GM19099 (cell line): ENCODE data around the gene HRH3.

Source experiments
- POLR2A ChIP-seq: IDR thresholded peaks from 3 replicates; pipeline ENCODE4 v1.6.1; 2011; ENCODE audit warnings: low read depth; ENCODE audit not compliant: insufficient read length; ENCODE audit errors: extremely low read depth

The HRH3 gene

DNA sequence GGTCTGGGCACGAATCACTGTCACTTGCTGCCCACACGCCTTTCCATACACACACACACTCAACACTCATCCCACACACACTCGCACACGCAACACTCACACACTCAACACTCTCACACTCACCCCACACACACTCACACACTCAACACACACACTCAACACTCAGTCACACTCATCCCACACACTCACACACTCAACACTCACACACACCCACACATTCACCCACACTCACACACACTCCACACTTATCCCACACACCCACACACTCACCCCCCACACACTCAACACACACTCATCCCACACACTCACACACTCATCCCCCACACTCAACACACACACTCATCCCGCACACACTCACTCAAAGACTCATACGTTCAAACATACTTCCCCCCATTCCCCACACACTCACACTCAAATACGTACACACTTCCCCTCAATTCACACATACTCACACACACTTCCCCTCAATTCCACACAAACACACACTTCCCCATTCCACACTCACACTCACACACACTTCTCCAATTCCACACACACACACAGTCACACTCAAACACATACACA, 9.0 kb upstream of the HRH3 start:
- TF ChIP-seq POLR2A, result no peak

DNA sequence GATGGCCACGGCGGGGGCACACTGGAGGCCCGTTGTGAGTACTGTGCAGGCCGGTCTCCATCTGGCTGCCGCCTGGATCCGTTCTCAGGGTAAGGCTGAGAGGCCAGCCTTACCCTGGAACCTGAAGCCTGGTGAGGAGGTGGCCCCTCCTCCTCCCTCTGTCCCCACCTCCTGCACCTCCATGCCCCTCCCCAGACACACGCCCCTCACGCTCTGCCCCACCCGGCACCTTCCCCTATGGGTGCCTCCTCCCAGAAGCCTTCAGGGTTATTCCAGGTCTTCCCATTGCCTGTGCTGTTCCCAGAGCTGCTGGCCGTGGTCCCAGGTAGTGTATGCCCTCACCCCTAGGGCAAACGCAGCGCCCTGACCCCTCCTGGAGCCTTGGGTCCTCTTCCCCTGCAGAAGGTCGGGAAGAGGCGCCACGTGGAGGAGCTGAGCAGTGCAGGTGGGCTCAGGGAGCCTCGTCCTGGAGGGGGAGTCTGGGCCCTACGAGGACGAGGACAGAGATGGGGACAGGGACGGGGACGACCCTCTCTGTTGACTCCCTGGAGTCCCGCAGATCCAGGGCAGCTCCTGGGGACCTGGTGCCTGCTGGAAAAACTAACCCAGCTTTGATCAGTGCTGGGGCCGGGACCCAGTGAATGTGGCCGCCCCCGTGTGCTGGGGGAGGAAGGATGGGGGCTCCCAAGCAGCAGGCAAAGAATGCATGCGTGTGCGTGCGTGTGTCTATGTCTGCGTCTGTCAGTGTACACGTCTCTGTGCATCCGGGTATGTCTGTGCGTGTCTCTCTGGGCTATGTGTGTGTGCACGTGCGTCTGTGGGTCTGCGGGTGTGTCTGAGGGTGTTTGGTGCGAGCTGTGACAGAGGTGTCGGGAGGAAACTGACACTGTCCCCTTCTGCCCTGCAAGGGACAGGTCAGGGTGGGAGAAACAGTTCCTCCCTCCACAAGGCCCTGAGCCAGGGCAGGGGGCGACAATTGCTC, 8.2 kb upstream of the HRH3 start:
- no peak for TF ChIP-seq POLR2A

DNA sequence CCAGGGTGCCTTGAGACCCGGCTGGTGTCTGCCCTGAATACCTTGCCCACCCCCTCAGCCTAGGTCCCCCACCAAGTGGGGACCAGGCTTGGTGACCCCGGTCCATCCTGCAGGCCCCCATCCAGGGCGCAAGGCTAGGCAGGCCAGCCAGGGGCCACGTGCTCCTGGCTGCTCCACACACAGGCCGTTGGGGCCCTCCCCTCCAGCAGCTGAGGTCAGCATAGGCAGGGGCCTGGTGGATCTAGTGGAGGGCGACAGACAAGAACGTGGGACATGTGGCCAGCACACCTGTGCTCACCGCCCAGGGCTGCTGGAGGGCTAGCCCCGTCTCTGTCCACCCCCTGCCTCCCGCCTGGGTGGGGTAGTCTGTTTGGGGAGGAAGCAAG, 7.5 kb upstream of the HRH3 start:
- no peak for TF ChIP-seq POLR2A

DNA sequence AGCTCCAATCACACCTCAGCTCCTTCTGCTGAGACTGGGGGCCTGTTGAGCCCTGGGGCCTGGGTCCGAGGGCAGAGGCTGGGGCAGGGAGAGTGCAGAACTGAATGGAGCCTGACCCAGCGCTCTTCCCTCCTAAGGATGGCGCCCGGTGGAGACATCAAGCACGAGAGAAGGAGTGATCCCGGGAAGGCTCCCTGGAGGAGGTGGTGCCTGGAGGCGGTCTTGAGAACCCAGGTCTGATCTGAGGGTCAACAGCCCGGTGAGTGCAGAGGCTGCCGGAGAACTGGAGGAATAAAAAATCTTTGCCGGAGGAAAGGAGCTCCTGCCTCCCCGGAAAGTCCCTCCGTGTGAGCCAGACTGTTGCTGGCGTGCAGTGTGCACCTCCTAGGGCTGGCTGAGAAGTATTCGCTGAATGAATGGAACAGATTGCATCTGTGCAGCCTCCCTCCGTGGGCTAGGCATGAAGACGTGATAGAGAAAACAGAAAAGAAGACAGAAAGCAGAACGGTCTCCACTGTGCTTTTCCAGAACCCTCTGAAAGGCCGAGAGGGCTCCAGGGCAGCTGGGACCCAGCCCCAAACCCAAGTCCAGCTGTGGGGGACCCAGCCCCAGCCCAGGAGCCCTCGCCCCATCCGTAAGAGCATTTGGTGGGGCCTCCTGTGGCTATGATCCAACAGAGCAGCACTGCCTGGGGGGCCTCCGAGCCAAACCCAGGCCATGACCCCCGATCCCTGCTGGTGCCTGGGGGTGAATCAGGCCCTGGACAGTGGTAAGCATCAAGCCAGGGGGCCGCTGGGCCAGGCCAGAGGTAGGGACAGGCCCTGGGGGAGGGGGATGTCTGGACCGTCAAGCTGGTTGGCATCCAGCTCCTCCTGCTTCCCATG, 6.9 kb upstream of the HRH3 start:
- no peak for TF ChIP-seq POLR2A

DNA sequence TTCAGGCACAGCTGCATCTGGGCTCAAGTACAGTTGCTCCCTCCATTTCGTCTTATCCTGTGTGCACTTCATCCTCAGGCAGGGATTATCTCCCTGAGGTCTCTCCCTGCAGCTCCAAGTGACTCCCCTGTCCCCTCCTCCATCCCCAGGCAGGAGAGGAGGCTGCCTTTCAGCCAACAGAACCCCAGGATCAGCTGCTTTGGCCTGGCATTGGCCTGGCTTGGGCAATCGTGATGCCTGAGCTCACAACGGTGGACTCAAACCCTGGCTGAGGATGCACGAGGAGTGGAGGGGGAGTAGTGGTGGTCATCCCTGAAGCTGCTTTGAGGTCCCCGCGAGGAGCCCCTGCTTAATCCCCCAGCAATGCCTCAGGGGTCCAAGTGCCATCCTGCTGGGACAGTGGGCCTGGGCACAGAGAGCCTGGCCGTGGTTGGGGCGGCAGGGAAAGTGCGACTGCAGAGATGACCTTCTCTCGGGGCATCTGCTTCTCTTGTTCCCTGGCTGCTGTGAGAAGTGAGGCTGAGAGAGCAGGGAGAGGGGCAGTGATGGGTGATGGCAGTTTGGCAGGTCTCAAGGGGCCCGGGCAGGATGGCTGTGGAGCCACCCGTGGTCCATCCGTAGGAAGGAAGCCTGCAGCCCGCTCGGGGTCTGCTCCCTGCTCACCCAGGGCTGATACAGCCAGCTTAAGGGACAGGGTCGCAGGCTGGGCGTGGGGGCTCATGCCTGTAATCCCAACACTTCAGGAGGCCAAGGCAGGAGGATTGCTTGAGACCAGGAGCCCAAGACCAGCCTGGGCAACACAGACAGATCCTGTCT, 6.0 kb upstream of the HRH3 start:
- TF ChIP-seq POLR2A, result no peak

DNA sequence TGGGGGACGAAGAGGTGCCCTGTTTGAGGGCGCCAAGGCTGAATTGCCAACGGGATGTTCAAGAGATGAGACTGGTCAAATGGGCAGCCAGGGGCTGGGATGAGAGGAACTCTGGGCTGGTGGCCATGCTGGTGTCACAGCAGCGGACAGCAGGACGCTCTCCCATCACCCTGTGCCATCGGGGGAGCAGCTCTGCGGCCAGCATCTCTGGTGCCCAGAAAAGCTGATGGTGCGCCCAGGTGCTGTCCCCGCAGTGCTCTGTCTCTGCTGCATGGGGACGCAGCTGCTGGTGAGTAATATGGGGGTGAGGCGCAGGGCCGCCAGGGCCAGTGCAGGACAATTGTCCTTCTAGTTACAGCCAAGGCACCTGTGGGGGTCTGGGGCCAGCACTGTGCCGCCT, 4.9 kb upstream of the HRH3 start:
- no peak for TF ChIP-seq POLR2A

DNA sequence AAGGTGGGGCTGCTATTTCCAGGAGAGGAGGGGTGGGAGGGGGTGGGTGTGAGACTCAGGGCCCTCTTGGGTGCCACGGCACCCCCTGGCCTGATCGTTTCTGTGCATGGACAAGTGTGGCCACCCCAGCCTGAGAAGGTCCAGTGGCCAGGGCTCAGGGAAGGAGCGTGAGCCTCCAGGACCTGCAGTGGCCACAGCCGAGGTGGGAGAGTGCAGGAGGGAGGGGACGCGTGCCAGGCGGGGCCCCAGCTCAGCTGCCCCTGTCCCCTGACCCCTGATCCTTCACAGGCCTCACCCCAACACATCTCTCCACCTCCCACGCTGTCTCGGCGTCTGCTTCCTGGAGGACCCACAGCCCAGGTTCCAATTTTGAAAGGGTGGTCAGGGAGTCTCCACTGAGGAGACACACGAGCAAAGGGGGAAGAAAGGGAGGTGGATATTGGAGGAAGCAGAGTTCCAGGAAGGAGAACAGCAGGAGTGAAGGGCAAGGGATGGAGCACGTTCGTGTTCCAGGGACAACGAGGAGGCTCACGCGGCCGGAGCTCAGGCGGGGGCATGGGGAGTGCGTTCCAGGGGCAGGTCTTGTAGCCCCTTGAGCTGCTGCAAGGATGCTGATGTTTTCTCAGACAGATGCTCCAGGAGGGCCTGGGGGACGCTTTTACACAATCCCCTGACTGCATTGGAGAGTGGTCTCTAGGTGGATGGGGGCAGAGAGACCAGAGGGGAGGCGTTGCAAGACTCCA, 4.2 kb upstream of the HRH3 start:
- TF ChIP-seq POLR2A, result no peak

DNA sequence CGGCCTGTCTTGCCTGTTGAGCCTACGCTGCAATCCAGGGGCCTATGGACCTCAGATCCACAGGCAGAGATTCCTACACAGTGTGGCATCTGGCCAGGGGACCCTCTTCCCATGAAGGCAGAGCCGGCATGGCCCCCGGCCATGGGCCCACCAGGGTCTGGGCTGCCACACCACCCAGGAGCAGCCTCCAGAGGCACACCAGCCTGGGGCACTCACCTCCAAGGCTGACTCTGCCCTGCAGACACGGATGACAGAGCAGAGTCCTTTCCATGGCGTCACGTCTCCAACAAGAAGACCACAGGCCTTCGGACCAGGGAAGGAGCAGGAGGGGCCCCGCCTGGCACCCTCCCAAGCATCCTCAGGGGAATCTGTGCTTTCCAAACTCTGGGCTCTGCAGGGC, 3.5 kb upstream of the HRH3 start:
- TF ChIP-seq POLR2A, result no peak

DNA sequence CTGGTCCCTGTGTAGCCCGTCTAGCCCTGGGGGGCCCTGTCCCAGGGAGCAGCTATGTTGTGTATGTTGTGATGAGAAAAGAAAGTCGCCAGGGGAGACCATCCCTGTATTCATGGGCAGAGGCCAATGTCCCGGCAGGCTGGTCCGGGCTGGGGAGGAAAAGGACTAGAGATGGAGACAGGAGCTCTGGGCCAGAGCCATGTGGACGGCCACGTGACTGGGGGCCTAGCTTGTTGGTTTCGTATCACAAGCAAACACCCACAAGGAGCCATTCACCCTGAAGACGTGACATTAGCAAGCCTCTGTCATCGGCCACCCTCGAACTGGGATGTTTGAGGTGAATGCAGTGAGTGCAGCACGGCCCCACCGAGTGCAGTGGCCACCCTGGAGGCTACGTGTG, 2.9 kb upstream of the HRH3 start:
- no peak for TF ChIP-seq POLR2A

DNA sequence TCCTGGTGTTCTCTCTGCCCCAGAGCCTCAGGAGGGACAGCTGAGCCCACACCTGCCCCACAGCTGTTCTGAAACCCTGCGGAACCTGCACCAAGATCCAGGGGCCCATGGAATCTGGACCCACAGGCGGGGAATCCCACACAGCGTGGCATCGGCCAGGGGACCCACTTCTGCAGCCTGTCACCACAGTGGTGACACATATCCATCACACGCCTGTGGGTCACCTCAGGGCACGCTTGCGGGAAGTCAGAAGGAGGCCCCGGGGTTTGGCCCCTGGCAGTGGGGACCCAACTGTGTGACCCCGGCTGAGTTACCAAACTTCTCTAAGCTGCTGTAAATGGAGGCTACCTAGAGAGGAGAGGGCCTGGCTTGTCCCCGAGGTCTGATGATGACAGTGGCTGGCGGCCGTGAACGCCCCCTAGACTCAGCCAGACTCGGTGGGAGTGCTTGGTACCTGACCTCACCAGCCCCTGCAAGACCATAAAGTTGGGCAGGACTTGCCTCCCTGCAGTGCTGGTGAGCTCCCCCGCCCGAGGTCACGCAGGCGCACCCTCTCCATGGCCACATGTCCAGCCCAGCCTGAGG, 2.3 kb upstream of the HRH3 start:
- no peak for TF ChIP-seq POLR2A

DNA sequence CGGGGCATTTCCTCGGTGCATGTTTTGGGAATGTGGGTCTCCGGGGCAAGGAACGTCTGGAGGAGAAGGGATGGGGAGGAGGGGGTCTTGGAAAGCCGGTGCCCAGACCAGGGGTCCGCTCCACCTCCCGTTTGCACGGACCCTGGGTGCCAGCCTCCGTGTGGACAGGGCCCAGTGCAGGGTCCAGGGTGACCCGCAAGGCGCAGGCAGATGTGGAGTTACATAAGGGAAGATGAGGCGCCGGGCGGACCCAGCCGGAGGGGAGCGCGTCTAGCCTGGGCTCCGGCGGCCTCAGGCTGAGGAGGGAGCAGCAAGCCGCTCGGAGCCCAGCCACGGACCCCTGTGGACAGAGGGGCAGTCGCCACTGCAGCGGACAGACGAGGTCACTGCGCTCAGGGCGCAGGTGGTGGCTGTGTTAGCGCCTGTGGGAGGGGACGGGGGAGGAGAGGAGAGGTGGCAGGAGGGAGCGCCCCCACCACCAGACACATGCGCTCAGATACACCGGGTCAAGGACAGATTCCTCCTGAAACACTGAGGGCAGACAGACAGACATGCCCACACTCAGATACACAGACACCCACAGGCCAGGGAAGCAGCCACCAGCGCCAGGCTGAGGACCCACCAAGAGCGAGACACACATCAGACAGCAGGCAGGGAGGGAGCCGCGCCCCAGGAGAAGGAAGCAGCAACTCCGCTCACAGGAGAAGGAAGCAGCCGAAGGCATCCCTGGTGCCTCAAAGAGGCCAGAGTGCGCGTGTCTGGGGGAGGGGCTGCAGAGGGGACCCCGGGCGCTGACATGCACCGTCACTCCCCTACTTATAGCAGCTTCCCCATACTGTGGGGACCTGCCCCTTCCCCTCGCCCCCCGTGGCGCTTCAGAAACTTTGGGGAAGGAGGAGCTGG, 839 bp upstream of the HRH3 start:
- TF ChIP-seq POLR2A, result no peak

DNA sequence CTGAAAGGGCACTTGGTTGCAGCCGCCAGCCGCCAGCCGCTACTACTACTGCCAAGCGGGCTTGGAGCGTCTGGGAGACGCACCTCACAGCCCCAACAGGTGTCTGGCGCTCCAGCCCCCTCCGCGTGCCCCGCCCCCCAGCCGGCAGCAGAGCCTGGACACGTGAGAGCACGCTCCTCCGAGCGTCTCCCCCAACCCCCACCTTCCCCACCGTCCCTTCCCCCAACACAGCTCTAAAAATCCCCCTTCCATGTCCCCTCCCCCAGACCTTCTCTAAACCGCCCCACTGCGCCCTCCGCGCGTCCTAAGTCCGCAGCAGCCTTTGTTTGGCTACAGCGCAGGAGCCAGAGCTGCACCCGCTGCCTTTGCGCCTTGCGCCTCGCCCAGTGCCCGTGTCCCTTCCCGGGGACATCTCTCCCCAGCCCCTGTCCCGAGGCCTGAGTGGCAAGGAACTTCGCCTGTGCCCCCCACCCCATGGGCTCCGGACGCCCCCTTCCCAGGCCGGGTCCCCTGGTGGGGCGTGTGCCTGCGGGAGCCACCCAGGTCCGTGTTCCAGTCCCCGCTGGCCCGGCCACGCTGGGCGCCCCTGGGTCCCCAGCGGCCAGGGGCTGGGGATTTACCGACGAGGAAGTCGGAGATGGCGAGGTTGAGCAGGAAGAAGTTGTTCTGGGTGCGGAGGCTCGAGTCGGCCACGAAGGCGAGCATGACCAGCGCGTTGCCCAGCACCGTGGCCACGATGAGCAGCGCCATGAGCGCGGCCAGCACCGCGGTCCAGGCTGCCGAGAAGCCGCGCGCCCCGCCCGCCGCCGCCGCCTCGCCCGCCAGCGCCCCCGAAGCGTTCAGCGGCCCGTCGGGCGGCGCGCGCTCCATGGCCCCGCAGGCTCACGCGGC, 732 bp downstream of the HRH3 start:
- TF ChIP-seq POLR2A, result no peak
